NCI-H2107 (cell line): ENCODE data around the gene MGMT.

Source experiments
- DNase-seq: peaks from one replicate; lab custom pipeline; 2025; lab: John Stamatoyannopoulos, UW

The MGMT gene

DNA sequence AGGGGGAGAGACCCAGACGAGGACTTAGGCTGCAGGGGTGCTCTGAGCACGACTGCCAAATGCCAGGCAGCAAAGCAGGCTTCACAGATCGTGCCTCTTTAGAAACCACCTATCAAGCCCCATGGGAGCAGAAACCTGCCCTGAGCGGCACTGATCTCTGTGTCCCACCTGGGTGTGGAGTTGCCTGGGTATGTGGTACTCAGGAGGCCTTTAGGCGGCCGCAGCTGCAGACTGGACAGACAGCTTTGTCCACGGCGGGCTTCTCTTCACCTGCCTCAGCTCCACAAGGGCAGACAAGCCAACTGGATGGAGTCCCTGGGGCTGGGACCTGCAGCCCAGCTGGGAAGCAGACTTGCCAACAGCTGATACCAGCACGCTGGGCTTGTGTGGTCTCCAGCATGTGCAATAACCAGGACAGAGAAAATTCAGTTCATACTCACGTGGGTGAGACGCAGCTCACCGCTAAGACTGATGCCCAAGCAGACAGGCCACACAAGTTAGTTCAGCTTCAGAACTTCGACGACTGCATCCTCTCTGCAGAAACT is 333.8 kb downstream of the MGMT start:
- DNase-seq, result no peak

DNA sequence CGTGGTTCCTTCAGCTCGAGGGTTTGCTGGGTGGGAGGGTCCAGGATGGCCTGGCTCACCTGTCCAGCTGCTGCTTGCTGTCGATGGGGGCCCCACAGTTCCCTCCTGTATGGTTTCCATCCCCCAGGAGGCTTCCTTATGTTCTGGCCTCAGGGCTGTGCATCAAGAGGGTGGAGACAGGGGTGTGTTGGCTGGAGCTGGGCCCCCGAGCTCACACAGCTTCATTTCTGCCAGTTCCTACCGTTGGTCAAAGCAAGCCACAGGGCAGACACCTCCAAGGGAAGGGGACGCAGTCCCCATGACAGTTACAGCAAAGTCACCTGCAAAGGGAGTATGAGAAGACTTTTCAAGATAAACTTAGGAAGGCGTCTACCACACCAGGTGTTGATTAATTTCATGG is 340.2 kb downstream of the MGMT start:
- no peak for DNase-seq

DNA sequence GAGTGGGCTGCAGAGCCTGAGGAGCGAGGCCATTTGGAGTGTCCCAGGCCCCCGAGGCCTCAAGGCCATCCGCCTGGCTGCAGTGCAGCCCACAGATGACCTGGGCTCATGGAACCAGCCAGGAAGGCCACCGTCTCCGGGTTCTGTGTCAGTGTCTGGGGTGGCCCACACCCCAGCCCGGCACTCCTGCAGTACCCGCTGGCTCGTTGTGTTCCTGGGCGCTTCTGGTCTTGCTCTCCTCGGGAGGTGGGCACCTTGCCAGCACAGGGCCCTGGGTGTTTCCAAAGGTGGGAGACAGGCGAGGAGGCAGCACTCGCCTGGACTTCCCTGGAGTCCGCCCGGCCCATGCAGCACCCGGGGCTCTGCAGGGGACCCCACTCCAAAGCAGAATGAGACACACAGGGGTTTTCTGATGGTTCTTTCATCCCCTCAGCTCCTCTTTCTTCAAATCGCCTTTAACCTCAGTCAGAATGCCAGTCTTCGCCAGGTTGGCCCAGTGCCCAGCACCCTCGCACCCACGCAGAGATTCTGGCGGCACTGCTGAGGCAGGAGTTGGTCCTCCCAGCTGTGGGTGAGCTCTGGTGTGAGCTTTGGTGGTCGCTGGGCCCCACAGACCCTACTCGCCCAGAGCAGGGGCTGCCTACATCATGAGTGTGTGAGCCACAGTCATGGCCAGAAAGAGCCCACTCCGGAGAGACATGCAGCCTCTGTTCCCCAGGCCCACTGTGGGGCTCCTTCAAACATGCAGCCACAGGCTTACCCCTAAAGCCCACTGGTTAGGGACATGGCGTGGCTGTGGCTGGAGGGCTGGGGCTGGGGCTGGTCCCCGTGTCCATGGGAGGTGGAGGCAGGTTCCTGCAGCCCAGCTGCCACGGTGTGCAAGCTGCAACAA is 341.3 kb downstream of the MGMT start:
- DNase-seq, result no peak

DNA sequence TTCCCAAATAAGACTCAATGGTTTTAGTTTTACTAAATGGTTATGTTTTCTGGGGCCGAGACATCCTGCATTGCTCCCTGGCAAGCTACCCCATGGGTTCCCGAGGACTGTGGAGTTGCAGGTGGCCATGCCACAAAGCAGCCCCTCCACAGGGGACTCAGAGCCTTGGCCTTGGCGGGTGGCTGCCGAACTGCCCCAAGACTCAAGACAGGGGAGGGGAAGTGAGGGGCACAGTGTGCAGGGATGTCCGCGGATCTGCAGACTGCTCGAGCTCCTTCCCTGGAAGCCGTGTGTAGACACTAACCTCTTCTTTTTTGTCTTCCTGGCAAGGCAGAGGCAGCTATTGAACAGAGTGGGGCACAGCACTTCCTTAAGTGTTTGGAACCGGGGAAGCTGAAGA is 342.4 kb downstream of the MGMT start:
- no peak for DNase-seq

DNA sequence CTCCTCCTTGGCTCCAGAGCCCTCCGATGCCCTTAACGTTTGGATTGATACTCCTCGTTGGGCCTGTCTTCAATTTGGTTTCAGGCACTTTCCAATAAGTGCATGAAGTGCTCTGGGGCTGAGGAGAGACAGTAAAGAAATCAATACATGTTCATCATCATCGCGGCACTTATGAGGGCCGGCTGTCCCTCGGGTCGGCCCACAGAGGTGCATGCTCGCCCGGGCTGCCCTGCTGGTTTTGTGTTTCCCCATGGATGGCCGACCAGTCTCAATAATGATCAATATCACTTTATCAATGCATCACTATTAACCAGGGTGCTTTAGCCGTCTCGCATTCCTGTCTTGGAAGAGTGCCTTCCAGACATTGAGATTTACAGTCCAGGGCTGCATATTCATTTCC is 342.8 kb downstream of the MGMT start:
- DNase-seq, result no peak

DNA sequence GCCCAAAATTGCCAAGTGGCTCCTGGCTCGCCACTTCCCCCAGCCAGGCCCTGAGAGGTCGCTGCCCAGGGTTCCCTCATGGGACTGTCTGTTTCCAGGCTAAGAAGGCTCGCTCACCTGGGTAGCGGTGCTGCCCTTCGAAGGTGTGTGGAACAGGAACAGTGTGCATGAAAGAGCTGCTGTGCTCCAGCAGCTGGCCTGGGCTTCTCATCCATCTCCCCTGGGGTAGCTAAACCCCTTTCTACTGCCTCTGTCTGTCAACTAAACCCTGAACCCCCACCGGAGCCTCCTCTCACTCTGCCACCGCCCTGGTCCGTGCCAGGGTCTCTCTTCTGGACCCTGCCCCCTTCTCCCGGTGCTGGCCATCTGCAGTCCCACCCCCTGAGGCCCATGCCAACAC is 344.2 kb downstream of the MGMT start:
- DNase-seq, result no peak

DNA sequence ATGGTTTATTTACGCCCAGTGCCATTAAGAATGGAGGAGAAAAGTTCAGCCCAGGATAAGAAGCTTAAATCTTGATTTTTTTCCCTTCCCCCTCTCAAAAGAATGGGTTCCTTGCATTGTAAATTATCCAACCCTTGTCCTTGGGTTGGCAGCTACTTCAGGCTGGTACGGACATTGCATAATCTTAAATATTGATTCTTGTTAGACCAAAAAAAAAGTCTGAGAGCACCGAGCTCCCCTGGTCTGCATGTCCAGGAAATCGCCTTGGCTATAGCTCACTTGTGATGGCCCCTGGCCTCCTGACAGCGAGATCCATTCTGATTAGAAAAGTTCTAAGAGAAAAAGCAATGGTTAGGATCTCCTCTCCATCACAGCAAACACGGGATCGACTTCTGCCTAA is 345.4 kb downstream of the MGMT start:
- DNase-seq, result no peak

DNA sequence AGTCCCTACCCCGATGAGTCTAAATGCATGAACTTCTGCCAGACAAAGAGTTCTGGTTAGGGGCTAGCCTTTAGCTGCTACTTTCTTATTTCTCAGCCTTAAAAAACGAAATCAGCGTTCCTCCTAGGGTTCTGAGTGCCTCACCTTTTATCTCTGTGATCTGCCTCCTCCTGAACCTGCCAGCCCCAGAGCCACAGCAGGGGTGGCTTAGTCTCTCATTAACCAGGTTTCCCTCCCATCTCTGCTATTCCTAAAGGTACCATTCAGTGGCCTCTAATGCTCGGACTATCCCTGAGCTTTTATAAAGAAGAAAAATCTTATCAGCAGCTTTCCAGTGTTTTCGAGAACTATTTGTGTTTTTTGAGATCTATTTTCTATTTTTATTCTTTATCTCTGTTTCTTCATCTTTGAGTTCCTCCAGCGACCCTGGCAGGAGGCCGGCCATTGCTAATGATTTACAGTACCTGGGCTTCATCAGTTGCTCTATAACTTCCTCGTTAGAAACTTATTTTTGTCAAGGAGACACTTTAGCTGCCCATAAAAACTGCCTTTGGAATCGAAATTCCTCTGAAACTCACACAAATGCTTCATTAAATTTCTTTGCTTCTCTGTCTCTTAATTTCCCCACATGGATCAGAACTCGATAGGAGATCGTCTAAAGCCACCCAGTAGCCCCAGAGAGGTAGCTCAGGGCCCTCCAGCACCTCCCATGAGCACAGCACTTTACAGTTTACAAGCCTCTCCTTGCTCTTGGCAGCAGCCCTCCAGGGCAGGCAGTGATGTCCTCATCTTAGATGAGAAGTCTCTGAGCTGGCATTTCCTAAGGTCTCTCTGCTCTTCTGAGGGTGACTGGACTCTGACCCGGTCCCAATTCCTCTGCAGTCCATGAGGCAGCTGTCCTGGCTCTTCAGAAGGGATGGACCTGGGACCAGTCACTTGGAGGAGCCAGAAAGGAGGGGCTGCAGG is 347.9 kb downstream of the MGMT start:
- DNase-seq, result no peak

DNA sequence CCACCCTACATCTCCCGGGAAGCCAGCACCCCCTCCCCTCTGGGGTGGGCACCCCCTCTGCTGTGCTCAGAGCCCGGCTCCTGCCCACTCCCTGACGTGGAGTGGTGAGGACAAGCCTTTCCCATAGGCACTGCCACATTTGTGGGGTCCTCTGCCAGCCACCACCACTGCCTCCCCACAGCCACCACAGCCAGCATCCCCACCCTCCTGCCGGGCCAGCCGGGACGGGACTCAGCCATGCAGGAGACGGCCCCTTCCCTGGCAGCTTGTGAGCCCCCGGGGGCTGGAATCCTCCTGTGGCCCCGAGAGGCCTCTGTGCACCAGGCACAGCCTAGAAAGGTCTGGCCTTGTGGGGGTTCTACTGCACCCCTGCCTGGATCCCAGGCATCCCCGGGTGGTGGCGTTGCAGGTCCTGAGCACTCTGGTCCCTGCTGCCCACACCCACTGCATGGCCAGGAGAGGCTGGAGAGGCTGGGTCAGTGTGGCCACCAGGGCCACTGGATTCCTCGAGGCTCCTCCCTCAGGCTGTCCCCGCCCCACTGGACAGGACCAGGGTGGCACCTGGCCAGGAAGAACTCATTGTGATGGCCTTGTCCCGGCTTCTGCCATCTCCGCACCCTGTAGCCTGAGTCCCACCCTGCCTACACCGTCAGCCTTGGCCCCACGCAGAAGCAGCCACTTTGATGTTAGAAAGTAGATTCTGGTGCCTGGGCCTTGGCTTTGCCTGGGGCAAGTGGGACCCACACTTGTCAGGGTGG is 349.0 kb downstream of the MGMT start:
- no peak for DNase-seq

DNA sequence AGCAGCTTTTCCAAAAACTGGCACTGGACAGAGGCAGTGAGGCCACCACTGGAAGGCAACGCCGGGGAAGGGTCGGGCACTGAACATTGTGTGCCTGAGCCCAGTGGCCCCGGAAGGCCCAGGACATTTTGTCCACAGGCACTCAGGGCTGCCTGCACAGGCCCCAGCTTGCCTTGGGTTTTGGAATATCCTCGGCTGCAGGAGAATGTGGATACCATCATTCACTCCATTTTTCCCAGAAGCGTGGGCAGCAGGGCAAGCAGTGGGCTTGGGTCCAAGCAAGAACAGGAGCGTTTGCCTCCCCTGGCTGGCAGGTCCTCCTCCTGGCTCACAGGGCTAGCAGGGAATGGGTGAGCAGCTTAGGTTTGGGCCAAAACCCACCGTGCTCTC is 349.6 kb downstream of the MGMT start:
- DNase-seq, result no peak
